GM20431 (cell line): ENCODE data around the gene DOCK3.
"Not testable (repeated sequence)": the region's sequence is repeated elsewhere in the genome, so short reads cannot be mapped to it uniquely, and the experiment has no call there.

Experiments
- in situ Hi-C: fragments of 300-500 bp; cut with MseI, MboI; formaldehyde crosslinking; loops from one replicate; pipeline ENCODE4 v1.15.0; 2020; ENCODE audit warnings: low sequenced_read_pairs; ENCODE audit not compliant: unreplicated experiment

The DOCK3 gene

GRCh38 chr3:50950591-50950990, 275.9 kb downstream of the DOCK3 start:
- in situ Hi-C loops, result loop anchor here (25.0 kb wide), 1 partner anchor 412 kb away; no protein-coding TSS in a partner anchor

- in situ Hi-C loops, result loop anchor here (25.0 kb wide), 1 partner anchor 408 kb away; no protein-coding TSS in a partner anchor
These were observed 279.2 kb downstream of the DOCK3 start for GRCh38 chr3:50953825-50954414.

GRCh38 chr3:50961386-50961785, 286.7 kb downstream of the DOCK3 start:
- in situ Hi-C loops, result loop anchor here (25.0 kb wide), 1 partner anchor 401 kb away; no protein-coding TSS in a partner anchor

GRCh38 chr3:50971487-50971924, 296.8 kb downstream of the DOCK3 start:
- in situ Hi-C loops, result loop anchor here (25.0 kb wide), 1 partner anchor 391 kb away; no protein-coding TSS in a partner anchor

GRCh38 chr3:50972029-50972428, 297.3 kb downstream of the DOCK3 start:
- in situ Hi-C loops, result loop anchor here (25.0 kb wide), 1 partner anchor 390 kb away; no protein-coding TSS in a partner anchor

GRCh38 chr3:50978586-50978985, 303.9 kb downstream of the DOCK3 start:
- in situ Hi-C loops, result not testable (repeated sequence)

GRCh38 chr3:50978991-50979667, 304.4 kb downstream of the DOCK3 start:
- in situ Hi-C loops, result no loop called here

- in situ Hi-C loops, result no loop called here
These were observed 308.0 kb downstream of the DOCK3 start for GRCh38 chr3:50982540-50983325.

- in situ Hi-C loops, result no loop called here
These were observed 309.2 kb downstream of the DOCK3 start for GRCh38 chr3:50983887-50984286.

GRCh38 chr3:50985893-50986292, 311.2 kb downstream of the DOCK3 start:
- in situ Hi-C loops, result no loop called here

- in situ Hi-C loops, result no loop called here
These were observed 312.0 kb downstream of the DOCK3 start for GRCh38 chr3:50986726-50987125.

GRCh38 chr3:50994537-50994936, 319.8 kb downstream of the DOCK3 start:
- in situ Hi-C loops, result no loop called here

GRCh38 chr3:50995085-50995824, 320.5 kb downstream of the DOCK3 start:
- in situ Hi-C loops, result no loop called here

GRCh38 chr3:51002495-51002894, 327.8 kb downstream of the DOCK3 start:
- in situ Hi-C loops, result no loop called here

- in situ Hi-C loops, result no loop called here
These were observed 329.5 kb downstream of the DOCK3 start for GRCh38 chr3:51004235-51004634.

- in situ Hi-C loops, result no loop called here
These were observed 349.4 kb downstream of the DOCK3 start for GRCh38 chr3:51024121-51024520.

- in situ Hi-C loops, result no loop called here
These were observed 350.3 kb downstream of the DOCK3 start for GRCh38 chr3:51024765-51025632.

- in situ Hi-C loops, result no loop called here
These were observed 356.9 kb downstream of the DOCK3 start for GRCh38 chr3:51031666-51032065.

GRCh38 chr3:51035630-51036029, 360.9 kb downstream of the DOCK3 start:
- in situ Hi-C loops, result no loop called here
